ENCODE results near the gene GNPTAB. TPM values are rescaled to one million over a fixed set of nuclear protein-coding genes. Genes with fewer than 3 reads are reported as not detected.
A peak's percentile ranks its signal among the peaks of the same experiment; 100 is the strongest.

Gene GNPTAB
- total and polyA plus RNA-seq, 2 of the 13 experiments (the other 11 are each of a cell fraction or from before 2014, with no cell fraction given), result 13.6 to 19.4 TPM

DNA sequence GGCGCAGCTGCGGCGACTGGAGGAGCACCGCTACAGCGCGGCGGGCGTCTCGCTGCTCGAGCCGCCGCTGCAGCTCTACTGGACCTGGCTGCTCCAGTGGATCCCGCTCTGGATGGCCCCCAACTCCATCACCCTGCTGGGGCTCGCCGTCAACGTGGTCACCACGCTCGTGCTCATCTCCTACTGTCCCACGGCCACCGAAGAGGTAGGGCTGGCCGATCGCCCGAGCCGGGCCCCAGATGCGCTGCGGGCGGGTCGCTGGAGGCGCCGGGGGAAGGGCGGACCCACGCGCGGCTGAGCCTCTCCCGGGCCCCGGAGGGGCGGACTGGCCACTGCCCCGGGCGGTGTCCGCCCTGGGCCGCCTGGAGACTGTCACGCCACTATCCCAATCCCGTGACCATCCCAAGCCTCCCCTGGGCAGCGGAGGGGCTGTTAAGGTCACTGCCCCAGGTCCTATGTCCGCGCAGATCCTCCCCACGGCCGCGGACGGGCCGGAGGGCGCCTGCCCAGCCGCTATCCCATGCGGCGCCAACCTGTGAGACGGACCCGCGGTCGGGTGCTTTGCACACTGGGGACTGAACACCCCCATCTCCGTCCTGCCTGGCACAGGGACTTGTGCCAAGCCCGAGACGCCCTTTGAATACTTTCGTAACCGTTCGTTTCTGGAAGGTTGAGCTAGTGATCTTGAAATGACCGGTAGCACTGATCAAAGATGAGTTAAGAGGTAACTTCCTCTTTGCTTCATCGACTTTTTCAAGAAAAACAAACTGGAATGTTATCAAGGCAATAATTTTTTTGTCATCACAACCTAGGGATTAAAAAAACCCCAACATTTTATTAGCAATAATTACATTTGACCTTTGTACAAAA is 132.6 kb downstream of the GNPTAB start (continued):
- TF ChIP-seq, protein P1, sequence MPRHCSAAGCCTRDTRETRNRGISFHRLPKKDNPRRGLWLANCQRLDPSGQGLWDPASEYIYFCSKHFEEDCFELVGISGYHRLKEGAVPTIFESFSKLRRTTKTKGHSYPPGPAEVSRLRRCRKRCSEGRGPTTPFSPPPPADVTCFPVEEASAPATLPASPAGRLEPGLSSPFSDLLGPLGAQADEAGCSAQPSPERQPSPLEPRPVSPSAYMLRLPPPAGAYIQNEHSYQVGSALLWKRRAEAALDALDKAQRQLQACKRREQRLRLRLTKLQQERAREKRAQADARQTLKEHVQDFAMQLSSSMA (CRISPR knock-in tag; IDR thresholded peaks at IDR 0.05), result no peak
- TF ChIP-seq, protein P2, sequence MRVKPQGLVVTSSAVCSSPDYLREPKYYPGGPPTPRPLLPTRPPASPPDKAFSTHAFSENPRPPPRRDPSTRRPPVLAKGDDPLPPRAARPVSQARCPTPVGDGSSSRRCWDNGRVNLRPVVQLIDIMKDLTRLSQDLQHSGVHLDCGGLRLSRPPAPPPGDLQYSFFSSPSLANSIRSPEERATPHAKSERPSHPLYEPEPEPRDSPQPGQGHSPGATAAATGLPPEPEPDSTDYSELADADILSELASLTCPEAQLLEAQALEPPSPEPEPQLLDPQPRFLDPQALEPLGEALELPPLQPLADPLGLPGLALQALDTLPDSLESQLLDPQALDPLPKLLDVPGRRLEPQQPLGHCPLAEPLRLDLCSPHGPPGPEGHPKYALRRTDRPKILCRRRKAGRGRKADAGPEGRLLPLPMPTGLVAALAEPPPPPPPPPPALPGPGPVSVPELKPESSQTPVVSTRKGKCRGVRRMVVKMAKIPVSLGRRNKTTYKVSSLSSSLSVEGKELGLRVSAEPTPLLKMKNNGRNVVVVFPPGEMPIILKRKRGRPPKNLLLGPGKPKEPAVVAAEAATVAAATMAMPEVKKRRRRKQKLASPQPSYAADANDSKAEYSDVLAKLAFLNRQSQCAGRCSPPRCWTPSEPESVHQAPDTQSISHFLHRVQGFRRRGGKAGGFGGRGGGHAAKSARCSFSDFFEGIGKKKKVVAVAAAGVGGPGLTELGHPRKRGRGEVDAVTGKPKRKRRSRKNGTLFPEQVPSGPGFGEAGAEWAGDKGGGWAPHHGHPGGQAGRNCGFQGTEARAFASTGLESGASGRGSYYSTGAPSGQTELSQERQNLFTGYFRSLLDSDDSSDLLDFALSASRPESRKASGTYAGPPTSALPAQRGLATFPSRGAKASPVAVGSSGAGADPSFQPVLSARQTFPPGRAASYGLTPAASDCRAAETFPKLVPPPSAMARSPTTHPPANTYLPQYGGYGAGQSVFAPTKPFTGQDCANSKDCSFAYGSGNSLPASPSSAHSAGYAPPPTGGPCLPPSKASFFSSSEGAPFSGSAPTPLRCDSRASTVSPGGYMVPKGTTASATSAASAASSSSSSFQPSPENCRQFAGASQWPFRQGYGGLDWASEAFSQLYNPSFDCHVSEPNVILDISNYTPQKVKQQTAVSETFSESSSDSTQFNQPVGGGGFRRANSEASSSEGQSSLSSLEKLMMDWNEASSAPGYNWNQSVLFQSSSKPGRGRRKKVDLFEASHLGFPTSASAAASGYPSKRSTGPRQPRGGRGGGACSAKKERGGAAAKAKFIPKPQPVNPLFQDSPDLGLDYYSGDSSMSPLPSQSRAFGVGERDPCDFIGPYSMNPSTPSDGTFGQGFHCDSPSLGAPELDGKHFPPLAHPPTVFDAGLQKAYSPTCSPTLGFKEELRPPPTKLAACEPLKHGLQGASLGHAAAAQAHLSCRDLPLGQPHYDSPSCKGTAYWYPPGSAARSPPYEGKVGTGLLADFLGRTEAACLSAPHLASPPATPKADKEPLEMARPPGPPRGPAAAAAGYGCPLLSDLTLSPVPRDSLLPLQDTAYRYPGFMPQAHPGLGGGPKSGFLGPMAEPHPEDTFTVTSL (CRISPR knock-in tag; IDR thresholded peaks at IDR 0.05; ENCODE audit: borderline replicate concordance), result peak; percentile 53; the same call in 1 of the 2 replicates
- TF ChIP-seq TEAD3 (CRISPR knock-in tag; optimal IDR thresholded peaks at IDR 0.05; ENCODE audit: borderline replicate concordance) (no peak), ZNF432 (CRISPR knock-in tag; IDR thresholded peaks at IDR 0.05; ENCODE audit: borderline replicate concordance) (no peak), MAZ (IDR thresholded peaks at IDR 0.05; ENCODE audit: borderline replicate concordance, low read depth, low read length) (no peak), MAZ (CRISPR knock-in tag; IDR thresholded peaks at IDR 0.05; ENCODE audit: low read depth) (no peak; the same call in 1 of the 2 replicates), CC2D1A (CRISPR knock-in tag; IDR thresholded peaks at IDR 0.05) (no peak), ZNF460 (CRISPR knock-in tag; IDR thresholded peaks at IDR 0.05; ENCODE audit: borderline replicate concordance) (no peak), SRSF4 (IDR thresholded peaks at IDR 0.05; ENCODE audit: low read depth, low read length, poor library complexity, severe bottlenecking) (no peak), ESRRA (CRISPR knock-in tag; IDR thresholded peaks at IDR 0.05; ENCODE audit: low read depth) (no peak; the same call in 1 of the 2 replicates), SRY (CRISPR knock-in tag; IDR thresholded peaks at IDR 0.05) (peak; percentile 66), RELA (CRISPR knock-in tag; IDR thresholded peaks at IDR 0.05) (no peak), KLF6 (CRISPR knock-in tag; IDR thresholded peaks at IDR 0.05) (no peak), TP53 (CRISPR knock-in tag; conservative IDR thresholded peaks at IDR 0.05) (no peak), ZNF766 (CRISPR knock-in tag; IDR thresholded peaks at IDR 0.05; ENCODE audit: borderline replicate concordance) (no peak), ZNF607 (CRISPR knock-in tag; IDR thresholded peaks at IDR 0.05; ENCODE audit: borderline replicate concordance) (no peak), ZNF567 (CRISPR knock-in tag; IDR thresholded peaks at IDR 0.05; ENCODE audit: borderline replicate concordance) (no peak), GATAD1 (CRISPR knock-in tag; IDR thresholded peaks at IDR 0.05) (no peak), KDM3A (CRISPR knock-in tag; IDR thresholded peaks at IDR 0.05; ENCODE audit: low read depth) (peak; percentile 41; the same call in 1 of the 2 replicates)
- TF ChIP-seq, protein P3, sequence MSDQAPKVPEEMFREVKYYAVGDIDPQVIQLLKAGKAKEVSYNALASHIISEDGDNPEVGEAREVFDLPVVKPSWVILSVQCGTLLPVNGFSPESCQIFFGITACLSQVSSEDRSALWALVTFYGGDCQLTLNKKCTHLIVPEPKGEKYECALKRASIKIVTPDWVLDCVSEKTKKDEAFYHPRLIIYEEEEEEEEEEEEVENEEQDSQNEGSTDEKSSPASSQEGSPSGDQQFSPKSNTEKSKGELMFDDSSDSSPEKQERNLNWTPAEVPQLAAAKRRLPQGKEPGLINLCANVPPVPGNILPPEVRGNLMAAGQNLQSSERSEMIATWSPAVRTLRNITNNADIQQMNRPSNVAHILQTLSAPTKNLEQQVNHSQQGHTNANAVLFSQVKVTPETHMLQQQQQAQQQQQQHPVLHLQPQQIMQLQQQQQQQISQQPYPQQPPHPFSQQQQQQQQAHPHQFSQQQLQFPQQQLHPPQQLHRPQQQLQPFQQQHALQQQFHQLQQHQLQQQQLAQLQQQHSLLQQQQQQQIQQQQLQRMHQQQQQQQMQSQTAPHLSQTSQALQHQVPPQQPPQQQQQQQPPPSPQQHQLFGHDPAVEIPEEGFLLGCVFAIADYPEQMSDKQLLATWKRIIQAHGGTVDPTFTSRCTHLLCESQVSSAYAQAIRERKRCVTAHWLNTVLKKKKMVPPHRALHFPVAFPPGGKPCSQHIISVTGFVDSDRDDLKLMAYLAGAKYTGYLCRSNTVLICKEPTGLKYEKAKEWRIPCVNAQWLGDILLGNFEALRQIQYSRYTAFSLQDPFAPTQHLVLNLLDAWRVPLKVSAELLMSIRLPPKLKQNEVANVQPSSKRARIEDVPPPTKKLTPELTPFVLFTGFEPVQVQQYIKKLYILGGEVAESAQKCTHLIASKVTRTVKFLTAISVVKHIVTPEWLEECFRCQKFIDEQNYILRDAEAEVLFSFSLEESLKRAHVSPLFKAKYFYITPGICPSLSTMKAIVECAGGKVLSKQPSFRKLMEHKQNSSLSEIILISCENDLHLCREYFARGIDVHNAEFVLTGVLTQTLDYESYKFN (CRISPR knock-in tag; conservative IDR thresholded peaks at IDR 0.05), result 0 out of 2 replicates have a peak, but pooled peaks have one; percentile 28
